Measurements from ENCODE around the gene GMEB2. TPM values are rescaled to one million over a fixed set of nuclear protein-coding genes. Genes with fewer than 3 reads are reported as not detected.

Gene GMEB2
- total and polyA plus RNA-seq, 10 of the 15 experiments (the other 5 are each of a cell fraction or from before 2014, with no cell fraction given) = 0.08 to 15.1 (median 6.9) TPM

DNA sequence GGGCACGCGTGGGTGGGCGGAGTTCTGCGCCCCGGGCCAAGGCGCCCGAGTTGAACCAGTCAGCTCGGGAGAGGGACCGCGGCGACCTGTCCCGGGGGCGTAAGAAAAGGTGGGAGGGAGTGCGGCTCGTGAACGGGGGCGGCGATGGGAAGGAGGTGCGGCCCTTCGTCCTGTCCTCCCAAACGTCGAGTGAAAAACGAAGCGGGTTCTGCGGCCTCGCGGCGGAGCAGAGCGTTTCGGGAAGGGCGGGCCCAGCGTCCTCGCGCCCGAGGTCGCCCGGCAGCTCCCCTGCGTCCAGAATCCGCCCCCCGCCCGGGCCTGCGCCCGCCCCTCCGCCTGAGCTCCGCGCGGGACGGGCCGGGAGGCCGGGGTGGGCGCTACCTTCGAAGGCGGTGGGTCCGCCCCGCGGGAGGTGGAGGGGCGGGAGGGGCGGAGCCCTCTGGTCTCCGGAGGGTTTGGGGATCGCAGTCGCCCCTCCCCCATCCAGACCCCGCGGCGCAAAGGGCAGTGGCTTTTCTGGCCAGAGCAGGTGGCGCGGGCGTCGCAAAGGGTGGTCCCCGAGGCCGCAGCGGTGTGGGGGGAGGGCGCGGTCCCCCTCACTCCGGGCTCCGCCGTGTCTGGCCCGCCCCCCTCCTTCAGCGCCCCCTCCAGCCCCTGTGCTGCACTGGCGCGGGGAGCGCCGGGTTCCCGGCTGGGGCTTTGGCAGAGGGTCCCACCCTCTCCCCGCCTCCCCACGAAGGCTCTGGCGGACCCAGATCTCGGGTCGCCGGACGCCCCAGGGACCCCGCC, 25.5 kb upstream of the GMEB2 start:
- no peak for DNase-seq (ENCODE audit: low read depth, low spot score)
- POLR2A ChIA-PET = no interaction called here
- RAD21 ChIA-PET (ENCODE audit: unreplicated experiment) = no interaction called here
- Histone ChIP-seq H3K36me3 (ENCODE audit: control insufficient read depth in 2 of 2, insufficient read depth in 2 of 2, low read length in 1 of 2) (no peaks in the 10 kb centered on the region), H3K9ac (ENCODE audit: control insufficient read depth, insufficient read depth, low read length) (no peak overlapping the region), H4K20me1 (ENCODE audit: control insufficient read depth, insufficient read depth) (no peaks in the 10 kb centered on the region), H3K9me3 (replicated peaks; ENCODE audit: control insufficient read depth, insufficient read depth, low read length) (no peaks in the 10 kb centered on the region), H3K4me1 (ENCODE audit: control insufficient read depth, insufficient read depth, low read length) (no peaks in the 10 kb centered on the region), H3K27me3 (replicated peaks in 1 of 2; ENCODE audit: control insufficient read depth in 2 of 2, insufficient read depth in 2 of 2, low read length in 1 of 2) (peaks cover 4 to 7% of the 10 kb centered on the region in 2 experiments; a peak in 3 of 4 replicates), H2AFZ (ENCODE audit: control insufficient read depth, low read depth, low read length) (no peak overlapping the region), H3K79me2 (ENCODE audit: control insufficient read depth, insufficient read depth, low read length) (no peaks in the 10 kb centered on the region), H3K27ac (ENCODE audit: control insufficient read depth, insufficient read depth) (no peak overlapping the region), H3K4me3 (no peak overlapping the region), H3K4me2 (ENCODE audit: control insufficient read depth, insufficient read depth) (peak overlapping the region; percentile 42; the same call in 1 of the 2 replicates)
- no peak for FAIRE-seq
- ATAC-seq = no peak
- in situ Hi-C loops (cut with MboI) = no loop called here
- CTCF ChIA-PET = no interaction called here
- BruUV-seq (replicated peaks) = no TSS peak
- SMC1A ChIA-PET (ENCODE audit: uncharacterized antibody, unreplicated experiment) = no interaction called here
- WGBS (ENCODE audit: insufficient coverage, insufficient replicate concordance, low lambda C conversion rate, missing lambda C conversion rate) = 13% methylated on average over 43 of the region's 91 CpGs
- intact Hi-C loops (cut with micrococcal nuclease; ENCODE audit: unreplicated experiment) = no loop called here
- TF ChIP-seq YY1 (IDR thresholded peaks at IDR 0.05; ENCODE audit: low read depth, low read length) (no peak), SREBF1 (IDR thresholded peaks at IDR 0.05; ENCODE audit: low read length) (no peak), GABPA (IDR thresholded peaks at IDR 0.05; ENCODE audit: low read depth) (no peak), SUZ12 (IDR thresholded peaks at IDR 0.05; ENCODE audit: unreplicated experiment) (no peak), MYC (IDR thresholded peaks at IDR 0.05; ENCODE audit: insufficient read depth, insufficient read length, insufficient replicate concordance, low read length, severe bottlenecking) (no peak), SRF (IDR thresholded peaks at IDR 0.05; ENCODE audit: low read depth in 2 of 2, low read length in 2 of 2) (no peak), RB1 (IDR thresholded peaks at IDR 0.05; ENCODE audit: borderline replicate concordance) (no peak)
- TF ChIP-seq, protein P1, sequence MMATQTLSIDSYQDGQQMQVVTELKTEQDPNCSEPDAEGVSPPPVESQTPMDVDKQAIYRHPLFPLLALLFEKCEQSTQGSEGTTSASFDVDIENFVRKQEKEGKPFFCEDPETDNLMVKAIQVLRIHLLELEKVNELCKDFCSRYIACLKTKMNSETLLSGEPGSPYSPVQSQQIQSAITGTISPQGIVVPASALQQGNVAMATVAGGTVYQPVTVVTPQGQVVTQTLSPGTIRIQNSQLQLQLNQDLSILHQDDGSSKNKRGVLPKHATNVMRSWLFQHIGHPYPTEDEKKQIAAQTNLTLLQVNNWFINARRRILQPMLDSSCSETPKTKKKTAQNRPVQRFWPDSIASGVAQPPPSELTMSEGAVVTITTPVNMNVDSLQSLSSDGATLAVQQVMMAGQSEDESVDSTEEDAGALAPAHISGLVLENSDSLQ (IDR thresholded peaks at IDR 0.05) = no peak
